Tibial artery (tissue), 4 donors: ENCODE measurements around the gene FRYL.

Source experiments
- DNase-seq, 2 donors: peaks; one replicate each; pipeline ENCODE4 v3.0.0-alpha.2; 2019
- H3K27ac ChIP-seq, 2 donors: fragments of 200-600 bp; sonication (generic) in 1 of 2; 1 replicate in 1 of 2; 2 replicates in 1 of 2; pipeline ENCODE4 v1.5.1; 2018 to 2019; ENCODE audit warnings: mild to moderate bottlenecking in 1 of 2
- H3K27me3 ChIP-seq, 2 donors: fragments of 200-600 bp; sonication (generic) in 1 of 2; one replicate each; pipeline versions ENCODE4 v1.5.1 to v1.6.0; 2016 to 2019
- H3K36me3 ChIP-seq, 3 donors: fragments of 200-600 bp; sonication (generic) in 2 of 3; one replicate each; pipeline ENCODE4 v1.5.1; 2016 to 2019; ENCODE audit warnings: mild to moderate bottlenecking in 2 of 3
- H3K4me1 ChIP-seq, 4 donors: fragments of 200-600 bp; sonication (generic) in 2 of 4; 1 replicate in 3 of 4; 2 replicates in 1 of 4; pipeline ENCODE4 v1.5.1; 2016 to 2019
- H3K4me3 ChIP-seq, 2 donors: fragments of 200-600 bp; sonication (generic) in 1 of 2; 1 replicate in 1 of 2; 2 replicates in 1 of 2; pipeline ENCODE4 v1.5.1; 2018 to 2019; ENCODE audit warnings: mild to moderate bottlenecking in 2 of 2
- H3K9me3 ChIP-seq, 3 donors: fragments of 200-600 bp; sonication (generic) in 1 of 3; one replicate each; pipeline ENCODE4 v1.5.1; 2016 to 2019
- intact Hi-C: fragments of 100-400 bp; cut with DNase I; formaldehyde crosslinking; loops from one replicate; pipeline ENCODE4 v1.15.0; 2023; ENCODE audit warnings: low total_unique reads
- TF ChIP-seq, protein P1 (sequence below), 2 experiments: fragments of 200-600 bp in 1 of 2; fragments of 450-650 bp in 1 of 2; IDR thresholded peaks; one replicate each; pipeline ENCODE4 v1.5.1; 2017 to 2019; ENCODE audit warnings: antibody characterized with exemption in 2 of 2, mild to moderate bottlenecking in 1 of 2, moderate library complexity in 1 of 2

Gene FRYL

GRCh38 chr4:48781968-48782367, 1.9 kb upstream of the FRYL start:
- DNase-seq = no peak
- no peaks in the 10 kb centered on the region for H3K27me3 ChIP-seq
- intact Hi-C loops = loop anchor here (5.0 kb wide), 1 partner anchor 50 kb away; the partner anchor contains the start of gene OCIAD1
- peak overlapping the region in 1 of 2 donors; percentile 96 for H3K27ac ChIP-seq
- peaks cover 0 to 19% (median 5%) of the 10 kb centered on the region in 4 donors for H3K4me1 ChIP-seq
- no peak overlapping the region for H3K4me3 ChIP-seq
- H3K36me3 ChIP-seq = no peaks in the 10 kb centered on the region
- H3K9me3 ChIP-seq = no peaks in the 10 kb centered on the region
- TF ChIP-seq, protein P1, sequence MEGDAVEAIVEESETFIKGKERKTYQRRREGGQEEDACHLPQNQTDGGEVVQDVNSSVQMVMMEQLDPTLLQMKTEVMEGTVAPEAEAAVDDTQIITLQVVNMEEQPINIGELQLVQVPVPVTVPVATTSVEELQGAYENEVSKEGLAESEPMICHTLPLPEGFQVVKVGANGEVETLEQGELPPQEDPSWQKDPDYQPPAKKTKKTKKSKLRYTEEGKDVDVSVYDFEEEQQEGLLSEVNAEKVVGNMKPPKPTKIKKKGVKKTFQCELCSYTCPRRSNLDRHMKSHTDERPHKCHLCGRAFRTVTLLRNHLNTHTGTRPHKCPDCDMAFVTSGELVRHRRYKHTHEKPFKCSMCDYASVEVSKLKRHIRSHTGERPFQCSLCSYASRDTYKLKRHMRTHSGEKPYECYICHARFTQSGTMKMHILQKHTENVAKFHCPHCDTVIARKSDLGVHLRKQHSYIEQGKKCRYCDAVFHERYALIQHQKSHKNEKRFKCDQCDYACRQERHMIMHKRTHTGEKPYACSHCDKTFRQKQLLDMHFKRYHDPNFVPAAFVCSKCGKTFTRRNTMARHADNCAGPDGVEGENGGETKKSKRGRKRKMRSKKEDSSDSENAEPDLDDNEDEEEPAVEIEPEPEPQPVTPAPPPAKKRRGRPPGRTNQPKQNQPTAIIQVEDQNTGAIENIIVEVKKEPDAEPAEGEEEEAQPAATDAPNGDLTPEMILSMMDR (IDR thresholded peaks at IDR 0.05) = no peak

- Histone ChIP-seq H3K9me3 (no peaks in the 10 kb centered on the region), H3K4me1 (peaks cover 0 to 30% (median 11%) of the 10 kb centered on the region in 4 donors), H3K4me3 (peak overlapping the region; percentile 69 to 99), H3K27me3 (no peaks in the 10 kb centered on the region), H3K27ac (peak overlapping the region; percentile 67 to 96), H3K36me3 (no peaks in the 10 kb centered on the region)
- peak in 1 of 2 donors; percentile 34 for DNase-seq
- TF ChIP-seq, protein P1 (IDR thresholded peaks at IDR 0.05) = no peak
- intact Hi-C loops = loop anchor here (1.0 to 5.0 kb wide), 2 partner anchors 21 to 51 kb away; partner anchors contain the start of gene OCIAD1
Measured at GRCh38 chr4:48780865-48781214, 761 bp upstream of the FRYL start.

GRCh38 chr4:48779095-48779997, 733 bp downstream of the FRYL start:
- H3K27ac ChIP-seq = peak overlapping the region; percentile 86 to 96
- peaks cover 0 to 45% (median 19%) of the 10 kb centered on the region in 4 donors for H3K4me1 ChIP-seq
- H3K27me3 ChIP-seq = no peaks in the 10 kb centered on the region
- DNase-seq = peak; percentile 51 to 78
- H3K9me3 ChIP-seq = no peaks in the 10 kb centered on the region
- H3K36me3 ChIP-seq = no peaks in the 10 kb centered on the region
- intact Hi-C loops = loop anchor here (10.0 kb wide), 1 partner anchor 185 kb away; no protein-coding TSS in a partner anchor
- TF ChIP-seq, protein P1 (IDR thresholded peaks at IDR 0.05) = no peak
- peak overlapping the region; percentile 69 to 99 for H3K4me3 ChIP-seq

DNA sequence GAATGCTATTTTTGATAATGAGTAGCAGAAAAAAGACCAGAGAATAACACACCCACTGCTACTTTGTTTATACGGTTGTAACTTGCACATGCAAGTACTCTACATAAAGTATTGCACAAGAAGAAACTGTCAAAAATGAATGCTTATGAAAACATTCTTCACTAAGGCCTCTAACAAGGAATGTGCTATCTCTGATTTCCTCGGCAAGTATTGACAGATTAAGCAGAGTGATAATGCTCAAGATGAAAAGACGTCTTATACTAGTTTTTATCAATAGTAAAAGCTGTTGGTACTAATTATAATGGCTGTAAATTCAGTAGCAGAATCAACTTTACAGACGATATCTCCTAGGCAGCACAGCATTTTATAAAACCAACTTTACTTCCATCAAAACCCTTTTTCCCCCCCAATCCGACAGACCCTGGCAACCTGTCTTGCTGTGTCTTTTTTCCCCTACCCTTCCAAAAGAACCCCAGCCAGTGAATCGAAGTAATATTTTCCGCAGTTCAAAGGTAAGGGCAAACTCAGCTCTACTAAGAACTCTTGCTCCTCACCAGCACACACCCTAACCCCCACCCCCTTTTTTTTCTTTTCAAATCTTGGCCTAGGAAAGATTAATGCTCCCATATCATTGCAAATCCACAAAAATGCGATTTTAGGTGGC, 1.5 kb downstream of the FRYL start:
- peak overlapping the region; percentile 69 to 99 for H3K4me3 ChIP-seq
- H3K27me3 ChIP-seq = no peaks in the 10 kb centered on the region
- H3K4me1 ChIP-seq = peaks cover 0 to 53% (median 19%) of the 10 kb centered on the region in 4 donors
- DNase-seq = no peak
- peak overlapping the region; percentile 86 to 96 for H3K27ac ChIP-seq
- H3K36me3 ChIP-seq = no peaks in the 10 kb centered on the region
- no peaks in the 10 kb centered on the region for H3K9me3 ChIP-seq
- TF ChIP-seq, protein P1 (IDR thresholded peaks at IDR 0.05) = no peak
- intact Hi-C loops = loop anchor here (10.0 kb wide), 1 partner anchor 186 kb away; no protein-coding TSS in a partner anchor

DNA sequence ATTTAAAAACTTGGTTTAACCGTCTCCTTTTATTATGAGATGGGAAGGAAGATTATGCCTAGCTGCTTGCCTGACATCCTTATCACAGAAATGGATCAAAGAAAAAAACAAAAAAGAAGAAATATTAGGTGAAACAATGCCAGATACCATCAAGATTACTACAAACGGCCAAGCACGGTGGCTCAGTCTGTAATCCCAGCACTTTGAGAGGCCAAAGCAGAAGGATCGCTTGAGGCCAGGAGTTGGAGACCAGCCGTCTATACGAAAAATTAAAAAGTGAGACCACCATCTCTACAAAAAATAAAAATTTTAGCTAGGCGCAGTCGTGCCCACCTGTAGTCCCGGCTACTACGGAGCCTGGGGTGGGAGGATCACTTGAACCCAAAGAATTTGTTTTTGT, 2.3 kb downstream of the FRYL start:
- no peak for DNase-seq
- Histone ChIP-seq H3K9me3 (no peaks in the 10 kb centered on the region), H3K36me3 (no peaks in the 10 kb centered on the region), H3K4me3 (peak overlapping the region; percentile 69 to 99), H3K4me1 (peaks cover 0 to 61% (median 22%) of the 10 kb centered on the region in 4 donors), H3K27me3 (no peaks in the 10 kb centered on the region), H3K27ac (peak overlapping the region; percentile 86 to 96)
- intact Hi-C loops = loop anchor here (10.0 kb wide), 1 partner anchor 187 kb away; no protein-coding TSS in a partner anchor
- TF ChIP-seq, protein P1 (IDR thresholded peaks at IDR 0.05) = no peak
